ENCODE data around the gene BCL7B. TPM values are rescaled to one million over a fixed set of nuclear protein-coding genes. Genes with fewer than 3 reads are reported as not detected.

Gene BCL7B
- 54.8 and 83.9 TPM in 2 replicates for total RNA-seq

- TF ChIP-seq CTCF (IDR thresholded peaks at IDR 0.05; ENCODE audit: insufficient read depth, low read length, poor library complexity, severe bottlenecking): no peak
- H3K27me3 ChIP-seq (ENCODE audit: control insufficient read depth, insufficient read depth, low read length): no peaks in the 10 kb centered on the region
- DNase-seq (ENCODE audit: low read depth): no peak
- H3K36me3 ChIP-seq (ENCODE audit: control insufficient read depth, insufficient read depth, low read length): peaks cover 2% of the 10 kb centered on the region
- peak within 1 kb of the TSS; percentile 77 for H3K4me3 ChIP-seq (ENCODE audit: low read depth, low read length)
Measured at GRCh38 chr7:73557397-73558257, at the start of gene BCL7B. BCL7B (minus strand) TSS chr7:73557690; CDS start chr7:73557578, 112 bp downstream.

- Histone ChIP-seq H3K36me3 (ENCODE audit: control insufficient read depth, insufficient read depth, low read length) (no peaks in the 10 kb centered on the region), H3K4me3 (ENCODE audit: low read depth, low read length) (no peak overlapping the region), H3K27me3 (ENCODE audit: control insufficient read depth, insufficient read depth, low read length) (peaks cover 2% of the 10 kb centered on the region)
- TF ChIP-seq CTCF (IDR thresholded peaks at IDR 0.05; ENCODE audit: insufficient read depth, low read length, poor library complexity, severe bottlenecking): no peak
- DNase-seq (ENCODE audit: low read depth): no peak
Measured at GRCh38 chr7:73605601-73606220, 48.2 kb upstream of the BCL7B start.

- no peak overlapping the region for H3K4me3 ChIP-seq (ENCODE audit: low read depth, low read length)
- peaks cover 2% of the 10 kb centered on the region for H3K27me3 ChIP-seq (ENCODE audit: control insufficient read depth, insufficient read depth, low read length)
- no peak for DNase-seq (ENCODE audit: low read depth)
- no peaks in the 10 kb centered on the region for H3K36me3 ChIP-seq (ENCODE audit: control insufficient read depth, insufficient read depth, low read length)
- TF ChIP-seq CTCF (IDR thresholded peaks at IDR 0.05; ENCODE audit: insufficient read depth, low read length, poor library complexity, severe bottlenecking): no peak
Measured at GRCh38 chr7:73602721-73603651, 45.5 kb upstream of the BCL7B start.

GRCh38 chr7:73599916-73600315, 42.4 kb upstream of the BCL7B start:
- Histone ChIP-seq H3K36me3 (ENCODE audit: control insufficient read depth, insufficient read depth, low read length) (no peaks in the 10 kb centered on the region), H3K4me3 (ENCODE audit: low read depth, low read length) (no peak overlapping the region), H3K27me3 (ENCODE audit: control insufficient read depth, insufficient read depth, low read length) (peaks cover 4% of the 10 kb centered on the region)
- TF ChIP-seq CTCF (IDR thresholded peaks at IDR 0.05; ENCODE audit: insufficient read depth, low read length, poor library complexity, severe bottlenecking): no peak
- no peak for DNase-seq (ENCODE audit: low read depth)

GRCh38 chr7:73599151-73599882, 41.8 kb upstream of the BCL7B start:
- DNase-seq (ENCODE audit: low read depth): no peak
- no peak overlapping the region for H3K4me3 ChIP-seq (ENCODE audit: low read depth, low read length)
- TF ChIP-seq CTCF (IDR thresholded peaks at IDR 0.05; ENCODE audit: insufficient read depth, low read length, poor library complexity, severe bottlenecking): no peak
- peaks cover 4% of the 10 kb centered on the region for H3K27me3 ChIP-seq (ENCODE audit: control insufficient read depth, insufficient read depth, low read length)
- no peaks in the 10 kb centered on the region for H3K36me3 ChIP-seq (ENCODE audit: control insufficient read depth, insufficient read depth, low read length)
